Adrenal gland (tissue), 12 donors: ENCODE measurements around the gene GGT7. TPM values are rescaled to one million over a fixed set of nuclear protein-coding genes. Genes with fewer than 3 reads are reported as not detected.
"Not testable (repeated sequence)": the region's sequence is repeated elsewhere in the genome, so short reads cannot be mapped to it uniquely, and the experiment has no call there.

Source experiments
- DNase-seq, 7 donors: peaks; one replicate each; pipeline ENCODE4 v3.0.0-alpha.2; 2019 to 2020
- H3K27ac ChIP-seq, 5 donors: fragments of 200-600 bp; sonication (generic) in 4 of 5; 1 replicate in 3 of 5; 2 replicates in 2 of 5; pipeline versions ENCODE4 v1.5.1 to v1.8.0; 2016 to 2020; ENCODE audit warnings: mild to moderate bottlenecking in 1 of 5
- H3K27me3 ChIP-seq: fragments of 200-600 bp; 2 replicates; pipeline ENCODE4 v1.8.0; 2021
- H3K36me3 ChIP-seq, 2 donors: fragments of 200-600 bp; replicated peaks in 1 of 2; 1 replicate in 1 of 2; 2 replicates in 1 of 2; pipeline versions ENCODE4 v1.5.1 to v1.8.0; 2018 to 2022
- H3K4me1 ChIP-seq, 2 donors: fragments of 200-600 bp; replicated peaks in 1 of 2; 1 replicate in 1 of 2; 2 replicates in 1 of 2; pipeline versions ENCODE4 v1.5.1 to v1.8.0; 2018 to 2021
- H3K4me3 ChIP-seq, 4 donors: fragments of 200-600 bp; sonication (generic) in 3 of 4; one replicate each; pipeline ENCODE4 v1.5.1; 2016 to 2018
- H3K9me3 ChIP-seq, 3 donors: fragments of 200-600 bp; sonication (generic) in 1 of 3; replicated peaks in 1 of 3; 1 replicate in 2 of 3; 2 replicates in 1 of 3; pipeline versions ENCODE4 v1.5.1 to v1.8.0; 2016 to 2021
- CTCF ChIP-seq, 6 experiments: fragments of 450-650 bp in 4 of 6; fragments of 200-600 bp in 2 of 6; sonication (generic) in 1 of 6; IDR thresholded peaks; 1 replicate in 5 of 6; 2 replicates in 1 of 6; pipeline versions ENCODE4 v1.5.1 to v1.8.0; 2016 to 2021; ENCODE audit warnings: antibody characterized with exemption in 6 of 6, mild to moderate bottlenecking in 2 of 6, moderate library complexity in 1 of 6
- POLR2A ChIP-seq, 2 donors: fragments of 450-650 bp; IDR thresholded peaks; one replicate each; pipeline ENCODE4 v1.6.1; 2017; ENCODE audit warnings: antibody characterized with exemption in 2 of 2, mild to moderate bottlenecking in 2 of 2, moderate library complexity in 1 of 2
- WGBS, 4 donors: extraction: QIAGEN DNeasy Blood & Tissue Kit in 2 of 4; methylation state at CpG; one replicate each; pipeline versions ENCODE4 v1.1.5 to v1.1.7; 2013 to 2017; 5-methylcytosine and 5-hydroxymethylcytosine counted together
- intact Hi-C, 2 donors: fragments of 100-400 bp; cut with DNase I; formaldehyde crosslinking; loops; one replicate each; pipeline versions ENCODE4 v1.14.1 to v1.15.0; 2022 to 2023
- polyA plus RNA-seq, 3 donors: library from polyadenylated mRNA; stranded (reverse); fragments of 200-250 nt in 2 of 3; fragments of 350-450 nt in 1 of 3; fragmentation: Illumina TruSeq in 1 of 3; extraction: RNeasy Lipid Tissue Mini Kit (QIAGEN cat#74804) in 1 of 3; gene quantifications; one replicate each; pipeline ENCODE4 v1.2.3, GENCODE V29; 2013 to 2014
- total RNA-seq, 9 donors: library from RNA; depleted of rRNA in 4 of 9; stranded (reverse); fragments of >200 nt in 4 of 9; fragments of 120-200 nt in 1 of 9; fragmentation: NEBNext Ultra II Directional in 1 of 9; extraction: Animal tissue kit (Norgen Biotek cat#: 25700) in 1 of 9; gene quantifications; one replicate each; pipeline versions ENCODE4 v1.1.0 to v1.2.4, GENCODE V29; 2013 to 2023
- donor health status: healthy with polysubstance abuse.
- donor health status: Bipolar disorder and iron deficiency.
- donor health status: DM: yes; HTN: yes; CAD: no.
- donor health status: DM: no; HTN: no; CAD: no.
- donor health status: DM: no; HTN: no; CAD: no.
- donor health status: DM: yes; HTN: yes; CAD: no.

The GGT7 gene
- total and polyA plus RNA-seq, 12 donors, result 5.3 to 27.8 (median 14.2) TPM

DNA sequence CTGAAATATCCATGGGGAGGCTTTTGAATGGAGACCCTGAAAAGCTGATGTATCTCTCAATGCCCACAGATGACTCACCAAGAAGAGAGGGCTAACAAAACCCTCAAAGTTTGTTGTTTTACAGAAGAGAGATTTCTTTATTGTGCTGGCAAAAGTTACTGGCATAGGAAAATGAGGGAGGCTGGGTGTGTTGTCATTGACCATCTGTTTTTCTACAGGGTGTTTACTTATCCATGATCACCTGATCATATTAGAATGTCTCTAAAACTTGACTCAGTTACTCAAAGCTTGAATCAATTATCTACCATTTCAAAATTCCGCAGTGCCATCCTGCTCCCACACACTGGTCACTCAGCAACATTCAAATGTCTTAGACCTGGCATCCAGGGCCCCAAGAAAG is 57.0 kb downstream of the GGT7 start:
- intact Hi-C loops, result no loop called here
- no peak for TF ChIP-seq POLR2A (IDR thresholded peaks at IDR 0.05)
- TF ChIP-seq CTCF (IDR thresholded peaks at IDR 0.05), result no peak
- DNase-seq, result no peak
- no peaks in the 10 kb centered on the region for H3K27me3 ChIP-seq
- H3K4me3 ChIP-seq, result no peak overlapping the region
- H3K4me1 ChIP-seq, result peaks cover 0 to 26% of the 10 kb centered on the region in 2 donors
- no peak overlapping the region for H3K27ac ChIP-seq
- H3K9me3 ChIP-seq, result no peaks in the 10 kb centered on the region
- 94 to 100% (median 100%) methylated on average over 1 of the region's 1 CpG for WGBS, 4 donors
- no peaks in the 10 kb centered on the region for H3K36me3 ChIP-seq

DNA sequence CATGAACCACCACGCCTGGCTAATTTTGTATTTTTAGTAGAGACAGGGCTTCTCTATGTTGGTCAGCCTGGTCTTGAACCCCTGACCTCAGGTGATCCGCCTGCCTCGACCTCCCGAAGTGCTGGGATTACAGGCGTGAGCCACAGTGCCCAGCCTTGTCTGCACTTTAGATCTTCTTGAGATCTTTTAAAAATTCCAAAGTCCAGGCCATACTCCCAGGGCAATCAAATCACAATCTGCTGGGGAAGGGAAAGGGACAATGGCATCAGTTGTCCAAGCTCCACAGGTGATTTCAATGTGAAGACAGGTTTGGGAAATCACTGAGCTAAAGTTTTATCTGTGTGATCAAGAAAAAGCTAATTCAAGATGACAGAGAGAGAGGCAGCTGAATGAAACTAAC is 64.1 kb downstream of the GGT7 start:
- intact Hi-C loops, result no loop called here
- H3K36me3 ChIP-seq, result no peaks in the 10 kb centered on the region
- TF ChIP-seq CTCF (IDR thresholded peaks at IDR 0.05), result no peak
- TF ChIP-seq POLR2A (IDR thresholded peaks at IDR 0.05), result no peak
- WGBS, 4 donors, result 92 to 100% (median 97%) methylated on average over 2 to 5 of the region's 5 CpGs
- no peak overlapping the region for H3K4me3 ChIP-seq
- peaks cover 0 to 19% of the 10 kb centered on the region in 2 donors for H3K4me1 ChIP-seq
- H3K27ac ChIP-seq, result no peak overlapping the region
- H3K27me3 ChIP-seq, result no peaks in the 10 kb centered on the region
- no peaks in the 10 kb centered on the region for H3K9me3 ChIP-seq
- DNase-seq, result no peak

- peak in 4 of 7 donors; percentile 28 to 58 (median 50) for DNase-seq
- intact Hi-C loops, H3K36me3 ChIP-seq, H3K9me3 ChIP-seq, H3K27ac ChIP-seq, H3K4me3 ChIP-seq, H3K27me3 ChIP-seq: not testable (repeated sequence)
- H3K4me1 ChIP-seq, result peaks cover 0 to 19% of the 10 kb centered on the region in 2 donors
- 79 to 84% (median 82%) methylated on average over 7 to 8 of the region's 8 CpGs for WGBS, 4 donors
These were observed 64.7 kb downstream of the GGT7 start for GRCh38 chr20:34807944-34808465.

GRCh38 chr20:34806255-34806654 is 66.4 kb downstream of the GGT7 start:
- H3K9me3 ChIP-seq, result no peaks in the 10 kb centered on the region
- H3K27me3 ChIP-seq, result no peaks in the 10 kb centered on the region
- TF ChIP-seq POLR2A (IDR thresholded peaks at IDR 0.05) (no peak), CTCF (IDR thresholded peaks at IDR 0.05) (no peak)
- intact Hi-C loops, result no loop called here
- peaks cover 0 to 15% of the 10 kb centered on the region in 2 donors for H3K4me1 ChIP-seq
- H3K27ac ChIP-seq, result no peak overlapping the region
- H3K36me3 ChIP-seq, result no peaks in the 10 kb centered on the region
- H3K4me3 ChIP-seq, result no peak overlapping the region
- no peak for DNase-seq

- intact Hi-C loops, result no loop called here
- no peaks in the 10 kb centered on the region for H3K27me3 ChIP-seq
- peaks cover 0 to 11% of the 10 kb centered on the region in 2 donors for H3K4me1 ChIP-seq
- no peak overlapping the region for H3K27ac ChIP-seq
- TF ChIP-seq CTCF (IDR thresholded peaks at IDR 0.05), result no peak
- no peak for TF ChIP-seq POLR2A (IDR thresholded peaks at IDR 0.05)
- H3K36me3 ChIP-seq, result no peaks in the 10 kb centered on the region
- H3K9me3 ChIP-seq, result no peaks in the 10 kb centered on the region
- no peak overlapping the region for H3K4me3 ChIP-seq
- DNase-seq, result no peak
These were observed 73.8 kb downstream of the GGT7 start for GRCh38 chr20:34798871-34799270.
